Posterior cingulate gyrus (tissue), 11 donors: ENCODE measurements around the gene OBSL1.

Experiments
- DNase-seq, 10 donors: peaks; one replicate each; pipeline versions ENCODE4 v3.0.0 to v3.0.0-alpha.2; 2020 to 2021; ENCODE audit warnings: mixed read lengths in 3 of 10
- intact Hi-C: fragments of 100-400 bp; cut with DNase I; formaldehyde crosslinking; loops from one replicate; pipeline ENCODE4 v1.15.1; 2023

Gene OBSL1

DNA sequence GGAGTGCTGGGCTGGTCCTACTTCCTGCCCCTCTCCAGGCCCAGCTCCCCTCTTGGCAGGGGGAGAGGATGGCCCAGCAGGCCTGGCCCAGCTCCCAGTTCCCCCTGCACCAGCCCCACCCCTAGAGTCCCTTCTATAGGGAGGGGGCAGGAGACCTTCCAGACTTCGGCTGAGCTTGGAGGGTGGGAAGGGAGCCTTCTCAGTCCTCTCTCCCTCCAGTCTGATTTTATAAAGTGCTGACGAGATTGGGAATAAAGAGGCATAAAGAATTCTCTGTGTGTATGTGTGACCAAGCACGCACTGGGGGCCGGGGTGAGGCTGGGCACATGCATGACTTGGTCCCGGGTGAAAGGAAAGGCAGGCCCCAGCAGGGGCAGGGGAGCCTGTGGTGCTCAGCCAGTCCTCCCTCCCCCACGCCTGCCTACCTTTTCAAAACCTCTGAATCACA, 32.8 kb downstream of the OBSL1 start:
- DNase-seq, result peak in 1 of 10 donors; percentile 73
- intact Hi-C loops, result no loop called here

DNA sequence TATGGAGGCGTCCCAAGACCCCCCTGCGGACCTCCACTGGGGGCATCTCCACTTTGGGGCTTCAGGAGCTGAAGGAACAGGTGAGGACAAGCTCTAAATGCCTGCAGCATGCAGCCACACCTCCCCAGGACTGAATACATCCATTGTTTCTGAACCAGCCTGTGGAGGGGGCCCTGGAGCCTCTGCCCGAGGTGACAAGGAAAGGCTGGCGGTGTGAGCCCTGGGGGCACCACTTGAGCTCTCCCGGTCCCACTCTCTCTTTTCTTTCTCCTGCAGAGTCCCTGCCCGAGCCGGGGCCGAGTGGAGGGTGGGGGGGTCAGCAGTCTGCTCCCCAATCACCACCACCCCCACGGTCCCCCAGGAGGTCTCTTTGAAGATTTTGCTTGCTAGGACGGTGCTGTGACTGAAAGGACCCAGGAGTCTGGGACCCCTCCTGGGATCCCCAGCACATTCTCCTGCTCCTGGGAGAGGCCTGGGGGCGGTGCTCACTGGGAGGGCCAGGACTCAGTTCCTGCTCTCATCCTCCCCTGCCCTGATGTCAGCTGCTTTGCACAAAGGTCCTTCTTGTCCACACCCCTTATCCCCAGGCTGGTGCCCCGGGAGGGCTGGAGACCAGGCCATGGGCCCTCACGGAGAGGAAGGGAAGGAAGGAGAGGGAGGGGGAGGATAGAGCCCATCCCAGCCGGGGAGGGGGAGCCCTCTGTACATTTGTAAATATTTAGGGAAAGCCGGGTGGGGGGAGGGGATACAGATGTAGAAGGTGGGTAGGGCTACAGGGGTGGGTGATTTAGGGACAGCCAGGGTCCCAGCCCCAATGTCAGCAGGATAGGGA, 33.5 kb downstream of the OBSL1 start:
- DNase-seq, result peak in 1 of 10 donors; percentile 61
- intact Hi-C loops, result no loop called here

DNA sequence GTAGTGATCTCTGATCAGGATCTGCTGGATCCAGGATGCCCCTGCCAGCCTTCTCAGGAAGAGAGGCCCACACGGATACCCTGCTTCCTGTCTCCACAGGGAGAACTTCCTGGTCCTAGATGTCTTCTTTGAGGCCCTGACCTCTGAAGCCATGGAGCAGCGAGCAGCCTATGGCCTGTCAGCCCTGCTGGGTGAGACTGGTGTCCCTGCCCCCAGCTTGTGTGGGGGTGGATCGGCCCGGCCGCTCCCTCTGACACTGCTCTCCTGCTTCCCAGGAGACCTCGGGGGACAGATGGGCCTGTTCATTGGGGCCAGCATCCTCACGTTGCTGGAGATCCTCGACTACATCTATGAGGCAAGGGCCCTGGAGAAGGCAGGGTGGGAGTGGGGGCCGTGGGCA, 34.4 kb downstream of the OBSL1 start:
- peak in 1 of 10 donors; percentile 47 for DNase-seq
- intact Hi-C loops, result no loop called here

- intact Hi-C loops, result no loop called here
These were observed 34.9 kb downstream of the OBSL1 start for GRCh38 chr2:219536425-219536824.

DNA sequence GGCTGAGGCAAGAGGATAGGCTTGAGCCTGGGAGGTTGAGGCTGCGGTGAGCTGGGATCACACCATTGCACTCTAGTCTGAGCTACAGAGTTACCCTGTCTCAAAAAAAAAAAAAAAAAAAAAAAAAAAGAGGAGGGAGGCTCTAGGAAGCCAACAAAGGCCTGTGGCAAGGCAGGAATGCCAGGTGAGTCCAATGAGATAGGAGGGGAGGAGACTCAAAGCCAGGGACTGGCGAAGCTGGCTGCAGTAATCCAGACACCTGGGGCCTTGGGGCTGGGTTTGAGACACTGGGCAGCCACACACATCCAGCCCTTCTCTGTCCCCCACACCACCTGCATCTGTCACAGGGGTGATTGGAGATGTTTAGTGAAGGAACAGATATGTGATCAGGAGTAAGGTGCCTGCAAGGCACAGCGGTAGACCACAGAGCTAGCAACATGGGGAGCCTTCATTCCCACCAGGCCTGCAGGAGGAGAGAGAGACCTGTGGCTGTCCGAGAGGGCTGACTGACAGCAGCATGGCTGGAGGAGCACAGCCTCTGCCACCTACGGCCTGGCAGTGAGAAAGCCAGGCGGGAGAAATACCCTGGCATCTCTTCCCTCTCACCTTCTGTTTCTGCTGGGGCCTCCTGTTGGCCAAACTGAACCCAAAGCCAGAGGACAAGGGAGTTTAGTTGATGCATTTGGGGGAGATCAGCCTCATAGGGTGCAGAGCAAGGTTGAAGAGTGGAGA, 37.2 kb downstream of the OBSL1 start:
- peak in 1 of 10 donors; percentile 26 for DNase-seq
- intact Hi-C loops, result no loop called here

More at GRCh38 chr2:219536425-219536824, 34.9 kb downstream of the OBSL1 start:
- peak in 2 of 10 donors; percentile 66 to 81 for DNase-seq

GRCh38 chr2:219532378-219532649, 39.0 kb downstream of the OBSL1 start:
- intact Hi-C loops, result no loop called here
- peak in 2 of 10 donors; percentile 77 to 88 for DNase-seq

- intact Hi-C loops, result no loop called here
- peak in 2 of 10 donors; percentile 64 to 73 for DNase-seq
These were observed 39.5 kb downstream of the OBSL1 start for GRCh38 chr2:219531639-219532377.

GRCh38 chr2:219530048-219530963, 41.0 kb downstream of the OBSL1 start:
- intact Hi-C loops, result loop anchor here (1.0 kb wide), 5 partner anchors 21 to 127 kb away; partner anchors contain the start of gene GMPPA
- peak; percentile 78 to 99 (median 90) for DNase-seq

DNA sequence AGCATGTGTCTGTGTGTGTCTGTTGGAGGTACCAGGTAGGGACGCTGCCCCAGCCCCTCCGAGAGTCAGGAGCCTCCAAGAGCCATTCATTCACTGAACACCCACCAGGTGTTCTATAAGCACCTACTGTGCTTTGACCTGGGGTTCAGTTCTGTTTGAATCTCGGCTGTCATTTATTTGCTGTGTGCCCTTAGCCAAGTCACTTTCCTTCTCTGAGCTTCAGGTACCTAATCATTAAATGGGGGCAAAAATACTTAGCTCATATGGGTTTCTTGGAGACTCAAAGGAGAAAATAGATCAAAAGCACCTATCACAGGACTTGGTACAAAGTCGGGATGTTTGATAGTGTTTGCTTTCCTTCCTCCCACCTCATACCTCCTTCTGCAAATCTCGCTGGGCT, 43.9 kb downstream of the OBSL1 start:
- no peak for DNase-seq
- intact Hi-C loops, result no loop called here

DNA sequence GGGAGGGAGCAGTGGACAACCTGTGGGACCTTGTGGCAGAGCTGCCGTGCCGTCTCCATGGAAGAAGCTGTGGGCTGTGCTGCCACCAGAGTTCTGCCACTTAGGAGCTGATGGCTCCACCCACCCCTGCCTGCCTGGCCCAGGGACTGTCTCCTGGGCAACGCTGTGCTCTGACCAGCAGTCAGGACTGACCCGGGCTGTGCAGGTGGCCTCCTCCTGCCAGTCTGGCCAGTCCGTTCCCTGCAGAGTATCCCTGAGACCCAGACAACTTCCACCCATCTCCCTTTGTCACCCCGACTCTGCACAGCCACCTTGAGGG, 44.3 kb downstream of the OBSL1 start:
- peak in 2 of 10 donors; percentile 74 to 76 for DNase-seq
- intact Hi-C loops, result no loop called here

- intact Hi-C loops, result no loop called here
- peak in 1 of 10 donors; percentile 25 for DNase-seq
These were observed 44.8 kb downstream of the OBSL1 start for GRCh38 chr2:219526320-219527075.

DNA sequence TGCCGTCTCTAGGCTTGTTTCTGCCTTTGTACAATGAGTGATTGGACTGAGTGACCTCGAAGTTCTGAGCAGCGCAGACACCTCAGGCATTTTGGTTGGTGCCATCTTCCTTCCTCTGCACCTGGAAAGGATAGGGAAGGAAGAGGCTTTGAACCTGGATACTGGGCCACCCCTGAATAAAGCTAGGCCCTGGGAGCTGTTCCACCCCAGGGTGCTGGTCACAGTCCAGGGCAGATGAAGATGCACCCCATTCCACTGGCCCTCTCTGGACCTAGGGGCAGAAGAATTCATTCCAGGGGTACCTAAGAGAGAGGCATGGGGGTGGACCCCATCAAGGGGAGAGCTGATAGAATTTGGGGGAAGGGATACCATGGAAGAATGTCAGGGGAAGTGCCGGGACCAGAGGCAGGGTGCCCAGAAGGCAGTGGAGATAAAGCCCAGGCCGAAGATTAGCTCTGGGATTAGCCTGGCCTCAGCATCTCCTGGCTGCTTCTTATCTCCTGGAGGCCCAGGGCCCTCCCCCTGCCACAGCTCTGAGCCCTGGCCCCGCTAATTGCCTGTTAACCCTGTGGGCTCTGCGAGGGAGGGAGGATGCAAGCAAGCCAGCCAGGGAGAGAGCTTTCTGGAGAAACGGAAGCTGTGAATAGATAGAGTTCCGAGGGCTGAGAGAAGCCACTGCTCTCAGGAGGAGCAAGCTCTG, 45.7 kb downstream of the OBSL1 start:
- peak in 1 of 10 donors; percentile 35 for DNase-seq
- intact Hi-C loops, result no loop called here

DNA sequence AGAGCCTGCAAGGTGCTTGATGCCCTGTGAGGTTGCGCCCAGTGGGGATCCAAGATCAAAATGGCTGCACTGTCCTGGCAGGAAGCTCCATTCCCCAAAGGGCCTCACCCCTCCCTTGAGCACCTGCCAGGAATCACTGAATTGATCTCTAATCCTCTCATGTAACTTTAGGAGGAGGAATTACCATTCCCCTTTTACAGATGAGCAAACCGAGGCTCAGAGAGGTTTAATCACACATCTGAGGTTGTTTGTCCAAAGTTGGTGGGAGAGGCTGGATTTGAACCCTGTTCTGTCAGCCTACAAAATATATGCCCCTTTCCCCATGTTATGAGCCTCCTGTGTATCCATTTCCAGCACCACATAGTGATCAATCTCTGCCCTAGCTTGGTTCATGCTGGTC, 46.5 kb downstream of the OBSL1 start:
- DNase-seq, result no peak
- intact Hi-C loops, result loop anchor here (5.0 kb wide), 1 partner anchor 43 kb away; no protein-coding TSS in a partner anchor

DNA sequence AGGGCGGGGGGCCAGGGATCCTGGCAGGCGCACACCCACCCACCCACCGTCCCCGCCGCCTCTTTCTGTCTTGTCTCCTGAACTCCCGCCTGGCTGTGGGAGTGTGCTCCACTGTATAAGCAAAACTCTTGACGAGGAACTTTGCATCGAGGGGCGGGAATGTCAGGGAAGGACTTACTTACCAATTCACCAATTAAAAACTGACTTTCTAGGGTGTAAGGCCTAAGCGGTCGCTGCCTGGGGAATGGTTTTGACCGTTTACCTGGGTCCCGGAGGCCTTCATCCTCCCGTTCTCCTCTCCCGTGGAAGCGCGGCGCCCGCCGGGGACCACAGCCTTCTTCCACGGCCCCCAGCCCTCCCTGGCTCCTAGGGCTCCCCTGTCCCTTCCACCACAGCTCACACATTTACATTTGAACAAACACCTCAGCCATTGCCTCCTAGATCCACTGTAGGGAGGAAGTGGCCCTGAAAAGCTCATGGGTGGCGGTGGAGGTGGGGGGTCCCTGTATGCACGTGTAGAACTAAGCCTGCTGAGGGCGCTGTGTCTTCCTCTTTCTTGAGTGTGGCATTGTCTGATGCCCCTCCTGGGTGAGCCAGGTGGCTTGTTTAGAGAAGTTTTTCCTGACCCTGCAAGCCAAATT, 48.2 kb downstream of the OBSL1 start:
- DNase-seq, result peak in 1 of 10 donors; percentile 51
- intact Hi-C loops, result loop anchor here (5.0 kb wide), 1 partner anchor 41 kb away; no protein-coding TSS in a partner anchor

DNA sequence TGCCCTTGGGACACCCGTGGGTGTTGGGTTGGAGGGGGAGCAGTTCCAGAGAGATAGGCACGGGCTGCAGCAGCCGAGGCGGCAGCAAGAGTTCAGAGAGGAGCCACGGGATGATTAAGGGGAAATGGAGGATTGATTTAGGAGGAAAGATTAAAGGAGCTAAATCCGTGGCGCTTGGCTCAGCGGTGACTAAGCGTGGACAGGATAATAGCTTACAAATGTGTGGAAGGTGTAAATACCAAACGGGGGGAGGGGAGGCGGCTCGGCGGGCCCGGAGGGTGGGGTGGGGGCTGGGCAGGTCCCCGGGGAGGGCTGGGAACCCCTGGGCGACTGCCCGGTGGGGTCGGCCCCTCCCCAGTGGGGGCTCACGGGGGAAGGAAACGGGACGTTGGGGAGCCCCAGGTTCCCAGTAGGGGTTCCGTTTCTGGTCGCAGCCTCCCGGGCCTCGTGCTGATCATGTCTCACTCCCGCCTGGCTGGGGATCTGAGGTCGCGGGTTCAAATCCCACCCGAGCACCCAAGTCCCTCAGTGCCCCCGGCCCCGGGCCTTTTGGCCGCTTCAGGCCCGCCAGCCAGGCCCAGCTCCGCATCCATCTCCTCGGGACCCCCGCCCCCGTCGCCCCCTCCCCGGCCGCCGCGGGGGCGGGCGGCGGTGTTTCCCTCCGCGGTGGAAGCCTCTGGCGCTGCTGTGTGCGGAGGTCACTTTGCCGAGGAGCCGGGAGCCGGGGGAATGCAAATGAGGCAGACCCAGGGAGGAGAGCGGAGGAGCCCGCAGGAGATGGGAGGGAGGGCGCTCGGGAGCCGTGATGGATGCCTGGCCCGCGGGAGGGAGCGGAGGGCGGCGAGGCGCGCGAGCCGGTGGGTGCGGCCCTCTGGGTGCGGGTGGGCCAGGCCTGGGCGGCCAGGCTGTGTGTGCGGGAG, 49.0 kb downstream of the OBSL1 start:
- intact Hi-C loops, result loop anchor here (5.0 kb wide), 1 partner anchor 40 kb away; no protein-coding TSS in a partner anchor
- peak in 6 of 10 donors; percentile 28 to 93 (median 72) for DNase-seq

DNA sequence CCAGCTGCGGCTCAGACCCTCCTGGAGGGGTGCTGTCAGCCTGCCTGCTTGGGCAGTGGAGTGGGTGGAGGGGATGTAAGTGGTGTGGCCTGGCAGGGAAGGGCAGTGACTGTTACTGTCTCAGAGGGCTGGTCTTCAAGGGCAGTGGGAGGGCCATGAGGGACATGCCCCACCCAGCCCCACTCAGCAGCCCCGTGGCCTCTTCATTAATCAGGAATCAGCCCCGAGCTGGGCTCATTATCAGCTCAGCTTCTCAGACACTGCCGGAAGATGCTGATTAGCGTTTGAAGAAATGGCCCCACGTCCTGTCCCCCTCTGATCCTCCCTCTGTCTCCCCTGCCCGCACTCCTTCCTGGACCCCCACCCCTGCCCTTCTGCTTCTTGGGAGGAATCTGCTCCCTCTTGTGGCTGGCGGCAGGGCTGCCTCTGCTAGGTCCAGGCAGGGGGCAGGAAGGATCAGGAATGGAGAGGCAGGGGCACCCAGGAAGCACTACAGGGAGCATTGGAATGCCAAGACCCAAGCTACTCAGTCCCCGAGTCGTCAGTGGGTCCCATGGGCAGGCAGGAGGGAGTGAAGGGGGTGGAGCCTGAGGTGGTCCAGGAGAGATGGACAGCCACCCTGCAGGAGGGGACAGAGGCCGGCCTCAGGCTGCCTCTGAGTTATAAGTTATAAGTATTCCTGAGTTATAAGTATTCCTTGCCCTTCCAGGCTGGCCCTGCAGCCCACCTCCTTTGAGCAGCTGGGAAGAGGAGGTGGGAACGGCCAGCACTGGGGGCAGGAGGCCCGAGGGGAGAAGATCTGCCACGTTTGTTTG, 50.1 kb downstream of the OBSL1 start:
- intact Hi-C loops, result loop anchor here (5.0 kb wide), 1 partner anchor 39 kb away; no protein-coding TSS in a partner anchor
- peak in 2 of 10 donors; percentile 66 to 86 for DNase-seq
